ENCODE measurements around the gene UMOD.

The UMOD gene

GRCh38 chr16:20300312-20301097, 52.0 kb downstream of the UMOD start:
- Histone ChIP-seq H3K4me3 (no peak overlapping the region), H4K20me1 (no peaks in the 10 kb centered on the region; a peak in 1 of 22 replicates), H3K27me3 (no peaks in the 10 kb centered on the region), H3K4me2 (no peak overlapping the region), H3K4me1 (peaks cover 0 to 16% (median 2%) of the 10 kb centered on the region in 10 experiments; a peak in 9 of 20 replicates), H3K9me3 (replicated peaks in 1 of 11) (no peaks in the 10 kb centered on the region), H3K36me3 (no peaks in the 10 kb centered on the region), H3K9ac (no peak overlapping the region), H3K27ac (no peak overlapping the region)
- no peak for TF ChIP-seq Cebpa-rat (IDR thresholded peaks at IDR 0.05)

- H3K9ac ChIP-seq, result no peak overlapping the region
Observed at GRCh38 chr16:20298452-20298851, 54.1 kb downstream of the UMOD start.

GRCh38 chr16:20291208-20292206, 61.0 kb downstream of the UMOD start:
- no peaks in the 10 kb centered on the region for H3K36me3 ChIP-seq
- H3K27ac ChIP-seq, result no peak overlapping the region
- no peak for TF ChIP-seq Cebpa-rat (IDR thresholded peaks at IDR 0.05)
- H4K20me1 ChIP-seq, result no peaks in the 10 kb centered on the region
- H3K27me3 ChIP-seq, result no peaks in the 10 kb centered on the region
- no peaks in the 10 kb centered on the region for H3K4me1 ChIP-seq
- H3K4me3 ChIP-seq, result no peak overlapping the region
- no peak overlapping the region for H3K9ac ChIP-seq
- H3K9me3 ChIP-seq (replicated peaks in 1 of 11), result no peaks in the 10 kb centered on the region
- no peak overlapping the region for H3K4me2 ChIP-seq

More at GRCh38 chr16:20298452-20298851, 54.1 kb downstream of the UMOD start:
- Histone ChIP-seq H3K27me3 (no peaks in the 10 kb centered on the region), H3K9me3 (replicated peaks in 1 of 11) (no peaks in the 10 kb centered on the region), H3K27ac (no peak overlapping the region), H3K4me2 (no peak overlapping the region), H3K36me3 (no peaks in the 10 kb centered on the region), H3K4me3 (no peak overlapping the region), H4K20me1 (no peaks in the 10 kb centered on the region; a peak in 1 of 22 replicates), H3K4me1 (peaks cover 0 to 9% (median 0%) of the 10 kb centered on the region in 10 experiments; a peak in 8 of 20 replicates)
- no peak for TF ChIP-seq Cebpa-rat (IDR thresholded peaks at IDR 0.05)

- no peak overlapping the region for H3K9ac ChIP-seq
- no peak overlapping the region for H3K4me3 ChIP-seq
- H3K27me3 ChIP-seq, result no peaks in the 10 kb centered on the region
- no peak overlapping the region for H3K4me2 ChIP-seq
- H4K20me1 ChIP-seq, result no peaks in the 10 kb centered on the region
- no peaks in the 10 kb centered on the region for H3K36me3 ChIP-seq
- H3K4me1 ChIP-seq, result no peaks in the 10 kb centered on the region
- no peak for TF ChIP-seq Cebpa-rat (IDR thresholded peaks at IDR 0.05)
- H3K27ac ChIP-seq, result no peak overlapping the region
- H3K9me3 ChIP-seq (replicated peaks in 1 of 11), result no peaks in the 10 kb centered on the region
Observed at GRCh38 chr16:20289571-20289970, 62.9 kb downstream of the UMOD start.

- Histone ChIP-seq H3K9me3 (replicated peaks in 1 of 11) (no peaks in the 10 kb centered on the region), H4K20me1 (no peaks in the 10 kb centered on the region; a peak in 1 of 22 replicates), H3K36me3 (no peaks in the 10 kb centered on the region), H3K4me2 (no peak overlapping the region), H3K27ac (no peak overlapping the region), H3K9ac (no peak overlapping the region), H3K4me1 (no peaks in the 10 kb centered on the region), H3K4me3 (no peak overlapping the region), H3K27me3 (no peaks in the 10 kb centered on the region)
- no peak for TF ChIP-seq Cebpa-rat (IDR thresholded peaks at IDR 0.05)
Observed at GRCh38 chr16:20285993-20286499, 66.5 kb downstream of the UMOD start.

Measured in BLaER1 treated with 17β-estradiol and CSF1 and Interleukin-3, amounts not matched to agents 10 nM and 100 nM (cell line).